Lower leg skin (tissue), 3 donors: ENCODE measurements around the gene CDH13.

Experiments used
- POLR2A ChIP-seq, 2 donors: fragments of 450-650 bp; IDR thresholded peaks; one replicate each; pipeline ENCODE4 v1.6.1; 2016 to 2017; ENCODE audit warnings: antibody characterized with exemption in 2 of 2, mild to moderate bottlenecking in 1 of 2, moderate library complexity in 1 of 2
- TF ChIP-seq, protein P1 (sequence below), 3 donors: fragments of 450-650 bp; IDR thresholded peaks; one replicate each; pipeline ENCODE4 v1.5.1; 2016; ENCODE audit warnings: antibody characterized with exemption in 3 of 3, mild to moderate bottlenecking in 3 of 3, moderate library complexity in 2 of 3

DNA sequence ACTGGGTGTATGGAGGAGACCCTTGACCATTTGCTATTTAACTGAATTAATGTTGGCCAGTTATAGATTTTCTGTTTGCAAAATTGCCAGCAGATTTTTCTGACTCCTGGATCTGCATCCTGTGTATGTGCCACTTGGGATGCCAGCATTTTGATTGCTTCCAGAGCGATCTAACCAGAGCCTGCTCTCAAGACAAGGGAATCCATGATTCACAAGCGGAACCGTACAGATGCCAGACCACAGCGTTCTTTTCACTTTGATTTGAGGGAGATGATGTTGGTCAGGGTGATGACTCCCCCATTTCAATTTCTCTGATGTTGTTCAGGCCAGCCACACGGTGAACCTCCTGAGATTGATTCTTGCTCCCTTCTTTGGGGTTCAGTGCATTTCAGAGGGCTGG is 228.7 kb downstream of the CDH13 start:
- TF ChIP-seq, protein P1, sequence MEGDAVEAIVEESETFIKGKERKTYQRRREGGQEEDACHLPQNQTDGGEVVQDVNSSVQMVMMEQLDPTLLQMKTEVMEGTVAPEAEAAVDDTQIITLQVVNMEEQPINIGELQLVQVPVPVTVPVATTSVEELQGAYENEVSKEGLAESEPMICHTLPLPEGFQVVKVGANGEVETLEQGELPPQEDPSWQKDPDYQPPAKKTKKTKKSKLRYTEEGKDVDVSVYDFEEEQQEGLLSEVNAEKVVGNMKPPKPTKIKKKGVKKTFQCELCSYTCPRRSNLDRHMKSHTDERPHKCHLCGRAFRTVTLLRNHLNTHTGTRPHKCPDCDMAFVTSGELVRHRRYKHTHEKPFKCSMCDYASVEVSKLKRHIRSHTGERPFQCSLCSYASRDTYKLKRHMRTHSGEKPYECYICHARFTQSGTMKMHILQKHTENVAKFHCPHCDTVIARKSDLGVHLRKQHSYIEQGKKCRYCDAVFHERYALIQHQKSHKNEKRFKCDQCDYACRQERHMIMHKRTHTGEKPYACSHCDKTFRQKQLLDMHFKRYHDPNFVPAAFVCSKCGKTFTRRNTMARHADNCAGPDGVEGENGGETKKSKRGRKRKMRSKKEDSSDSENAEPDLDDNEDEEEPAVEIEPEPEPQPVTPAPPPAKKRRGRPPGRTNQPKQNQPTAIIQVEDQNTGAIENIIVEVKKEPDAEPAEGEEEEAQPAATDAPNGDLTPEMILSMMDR (IDR thresholded peaks at IDR 0.05) = no peak
- TF ChIP-seq POLR2A (IDR thresholded peaks at IDR 0.05) = no peak
